HepG2 (cell line): ENCODE measurements around the gene SFXN5. TPM values are rescaled to one million over a fixed set of nuclear protein-coding genes. Genes with fewer than 3 reads are reported as not detected.

Source experiments
- ADNP ChIP-seq: sonication (generic); formaldehyde crosslinking; IDR thresholded peaks from 2 replicates; pipeline ENCODE4 v1.4.0; 2020; ENCODE audit warnings: missing genetic modification reagents
- AGO2 ChIP-seq: fragments of 200-400 bp; formaldehyde crosslinking; optimal IDR thresholded peaks from 2 replicates; pipeline ENCODE3; 2017; ENCODE audit warnings: mild to moderate bottlenecking, low read depth, low read length, moderate library complexity
- AKAP8 ChIP-seq: sonication (generic); formaldehyde crosslinking; IDR thresholded peaks from 2 replicates; pipeline ENCODE4 v1.5.1; 2020; ENCODE audit warnings: mild to moderate bottlenecking, missing genetic modification reagents
- ARID5B ChIP-seq: IDR thresholded peaks from 2 replicates; pipeline ENCODE4 v1.4.0; 2020; ENCODE audit warnings: mild to moderate bottlenecking, missing genetic modification reagents
- ISX ChIP-seq: sonication (generic); formaldehyde crosslinking; conservative IDR thresholded peaks from 2 replicates; pipeline ENCODE4 v1.5.0; 2020; ENCODE audit warnings: missing genetic modification reagents
- MTF2 ChIP-seq: sonication (generic); formaldehyde crosslinking; IDR thresholded peaks from 2 replicates; pipeline ENCODE4 v1.5.0; 2020; ENCODE audit warnings: missing genetic modification reagents, borderline replicate concordance
- NFYC ChIP-seq: IDR thresholded peaks from 2 replicates; pipeline ENCODE4 v1.6.1; 2016; ENCODE audit warnings: missing genetic modification reagents, missing compliant biosample characterization
- YEATS2 ChIP-seq: sonication (generic); formaldehyde crosslinking; IDR thresholded peaks from 2 replicates; pipeline ENCODE4 v1.4.0; 2020; ENCODE audit warnings: missing genetic modification reagents, borderline replicate concordance
- ZBTB33 ChIP-seq: sonication (generic); formaldehyde crosslinking; IDR thresholded peaks from 2 replicates; pipeline ENCODE4 v1.4.0; 2020; ENCODE audit warnings: missing genetic modification reagents
- ZNF34 ChIP-seq: sonication (generic); formaldehyde crosslinking; IDR thresholded peaks from 2 replicates; pipeline ENCODE4 v1.4.0; 2020; ENCODE audit warnings: mild to moderate bottlenecking, missing genetic modification reagents, borderline replicate concordance
- ZNF556 ChIP-seq: sonication (generic); formaldehyde crosslinking; IDR thresholded peaks from 2 replicates; pipeline ENCODE4 v1.4.0; 2020; ENCODE audit warnings: mild to moderate bottlenecking, missing genetic modification reagents, borderline replicate concordance
- ZNF564 ChIP-seq: sonication (generic); formaldehyde crosslinking; IDR thresholded peaks from 2 replicates; pipeline ENCODE4 v1.8.1; 2023; ENCODE audit warnings: mild to moderate bottlenecking, missing genetic modification reagents
- ZNF580 ChIP-seq: IDR thresholded peaks from 2 replicates; pipeline ENCODE4 v1.6.1; 2016; ENCODE audit warnings: low read depth, borderline replicate concordance
- ZNF614 ChIP-seq: IDR thresholded peaks from 2 replicates; pipeline ENCODE4 v1.6.1; 2018; ENCODE audit warnings: missing biosample characterization, missing genetic modification reagents, inconsistent platforms, borderline replicate concordance
- ZNF740 ChIP-seq: sonication (generic); formaldehyde crosslinking; IDR thresholded peaks from 2 replicates; pipeline ENCODE4 v1.4.0; 2020; ENCODE audit warnings: missing genetic modification reagents
- ZNF749 ChIP-seq: sonication (generic); formaldehyde crosslinking; IDR thresholded peaks from 2 replicates; pipeline ENCODE4 v1.8.0; 2022; ENCODE audit warnings: mild to moderate bottlenecking, missing genetic modification reagents, moderate library complexity, borderline replicate concordance
- ZNF768 ChIP-seq: sonication (generic); formaldehyde crosslinking; IDR thresholded peaks from 2 replicates; pipeline ENCODE4 v1.4.0; 2020; ENCODE audit warnings: missing genetic modification reagents
- ZNF850 ChIP-seq: sonication (generic); formaldehyde crosslinking; conservative IDR thresholded peaks from 2 replicates; pipeline ENCODE4 v1.9.0; 2021; ENCODE audit warnings: mild to moderate bottlenecking, missing genetic modification reagents
- polyA plus RNA-seq, 8 experiments: library from polyadenylated mRNA; depleted of rRNA in 3 of 8; stranded (reverse) in 7 of 8; unstranded in 1 of 8; fragments of >200 nt; fragmentation: Illumina TruSeq in 4 of 8; extraction: Trizol in 4 of 8; gene quantifications; 2 replicates each; pipeline versions ENCODE4 v1.2.1 to v1.2.3, GENCODE V29; 2011 to 2016; ENCODE audit warnings: low read depth in 4 of 8, missing spikeins in 1 of 8, mixed read lengths in 1 of 8; ENCODE audit not compliant: insufficient read depth in 1 of 8
- total RNA-seq, 5 experiments: library from RNA; depleted of rRNA; stranded (reverse); fragments of >200 nt; fragmentation: Illumina TruSeq; extraction: Trizol; gene quantifications; 2 replicates each; pipeline ENCODE4 v1.2.3, GENCODE V29; 2016; ENCODE audit warnings: low read depth in 1 of 5
- TF ChIP-seq, protein P1 (sequence below): sonication (generic); formaldehyde crosslinking; IDR thresholded peaks from 2 replicates; pipeline ENCODE4 v1.5.1; 2020; ENCODE audit warnings: mild to moderate bottlenecking, missing genetic modification reagents, moderate library complexity

SFXN5 gene
- total and polyA plus RNA-seq, 2 of the 13 experiments (the other 11 are each of a cell fraction or from before 2014, with no cell fraction given) = 34.9 to 37.4 TPM

- TF ChIP-seq, protein P1, sequence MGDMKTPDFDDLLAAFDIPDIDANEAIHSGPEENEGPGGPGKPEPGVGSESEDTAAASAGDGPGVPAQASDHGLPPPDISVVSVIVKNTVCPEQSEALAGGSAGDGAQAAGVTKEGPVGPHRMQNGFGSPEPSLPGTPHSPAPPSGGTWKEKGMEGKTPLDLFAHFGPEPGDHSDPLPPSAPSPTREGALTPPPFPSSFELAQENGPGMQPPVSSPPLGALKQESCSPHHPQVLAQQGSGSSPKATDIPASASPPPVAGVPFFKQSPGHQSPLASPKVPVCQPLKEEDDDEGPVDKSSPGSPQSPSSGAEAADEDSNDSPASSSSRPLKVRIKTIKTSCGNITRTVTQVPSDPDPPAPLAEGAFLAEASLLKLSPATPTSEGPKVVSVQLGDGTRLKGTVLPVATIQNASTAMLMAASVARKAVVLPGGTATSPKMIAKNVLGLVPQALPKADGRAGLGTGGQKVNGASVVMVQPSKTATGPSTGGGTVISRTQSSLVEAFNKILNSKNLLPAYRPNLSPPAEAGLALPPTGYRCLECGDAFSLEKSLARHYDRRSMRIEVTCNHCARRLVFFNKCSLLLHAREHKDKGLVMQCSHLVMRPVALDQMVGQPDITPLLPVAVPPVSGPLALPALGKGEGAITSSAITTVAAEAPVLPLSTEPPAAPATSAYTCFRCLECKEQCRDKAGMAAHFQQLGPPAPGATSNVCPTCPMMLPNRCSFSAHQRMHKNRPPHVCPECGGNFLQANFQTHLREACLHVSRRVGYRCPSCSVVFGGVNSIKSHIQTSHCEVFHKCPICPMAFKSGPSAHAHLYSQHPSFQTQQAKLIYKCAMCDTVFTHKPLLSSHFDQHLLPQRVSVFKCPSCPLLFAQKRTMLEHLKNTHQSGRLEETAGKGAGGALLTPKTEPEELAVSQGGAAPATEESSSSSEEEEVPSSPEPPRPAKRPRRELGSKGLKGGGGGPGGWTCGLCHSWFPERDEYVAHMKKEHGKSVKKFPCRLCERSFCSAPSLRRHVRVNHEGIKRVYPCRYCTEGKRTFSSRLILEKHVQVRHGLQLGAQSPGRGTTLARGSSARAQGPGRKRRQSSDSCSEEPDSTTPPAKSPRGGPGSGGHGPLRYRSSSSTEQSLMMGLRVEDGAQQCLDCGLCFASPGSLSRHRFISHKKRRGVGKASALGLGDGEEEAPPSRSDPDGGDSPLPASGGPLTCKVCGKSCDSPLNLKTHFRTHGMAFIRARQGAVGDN = peak; percentile 73
- TF ChIP-seq ZNF749 (CRISPR knock-in tag) = peak; percentile 68; the same call in 1 of the 2 replicates
- peak; percentile 70; the same call in 1 of the 2 replicates for TF ChIP-seq ZNF768 (CRISPR knock-in tag)
- TF ChIP-seq ZNF850 (CRISPR knock-in tag) = peak; percentile 80; the same call in 1 of the 2 replicates
- peak; percentile 65 for TF ChIP-seq ZNF564 (CRISPR knock-in tag)
- no peak for TF ChIP-seq YEATS2 (CRISPR knock-in tag)
- TF ChIP-seq ZNF580 (CRISPR knock-in tag) = no peak
- TF ChIP-seq ZNF614 (CRISPR knock-in tag) = no peak
- no peak for TF ChIP-seq ZNF34 (CRISPR knock-in tag)
- no peak; the same call in 1 of the 2 replicates for TF ChIP-seq ZNF740 (CRISPR knock-in tag)
- no peak for TF ChIP-seq ISX (CRISPR knock-in tag)
- TF ChIP-seq NFYC (CRISPR knock-in tag) = no peak
- TF ChIP-seq ZNF556 = peak; percentile 69; the same call in 1 of the 2 replicates
- TF ChIP-seq ADNP = no peak
- TF ChIP-seq MTF2 (CRISPR knock-in tag) = no peak
- TF ChIP-seq ZBTB33 (CRISPR knock-in tag) = no peak
- TF ChIP-seq AKAP8 (CRISPR knock-in tag) = 0 out of 2 replicates have a peak, but pooled peaks have one; percentile 2
- TF ChIP-seq AGO2 = peak; percentile 86
- TF ChIP-seq ARID5B (CRISPR knock-in tag) = peak; percentile 15; the same call in 1 of the 2 replicates
These were observed 711 bp downstream of the SFXN5 start (continued) for GRCh38 chr2:73070643-73071359.
